GM19238 (cell line): ENCODE data around the gene CD300A.

Experiments
- DNase-seq: peaks from one replicate; pipeline ENCODE4 v3.0.0; 2011; ENCODE audit warnings: low spot score; ENCODE audit not compliant: insufficient read length

The CD300A gene

GRCh38 chr17:74439691-74440567 is 26.5 kb upstream of the CD300A start:
- DNase-seq: no peak

- no peak for DNase-seq
These were observed 24.9 kb upstream of the CD300A start for GRCh38 chr17:74441537-74441936.

- DNase-seq: no peak
These were observed 24.2 kb upstream of the CD300A start for GRCh38 chr17:74442291-74442669.

- DNase-seq: no peak
These were observed 23.5 kb upstream of the CD300A start for GRCh38 chr17:74442670-74443515.

- DNase-seq: no peak
These were observed 22.7 kb upstream of the CD300A start for GRCh38 chr17:74443516-74444296.

- DNase-seq: no peak
These were observed 22.0 kb upstream of the CD300A start for GRCh38 chr17:74444406-74444805.

GRCh38 chr17:74445158-74445557 is 21.3 kb upstream of the CD300A start:
- DNase-seq: no peak

- no peak for DNase-seq
These were observed 19.6 kb upstream of the CD300A start for GRCh38 chr17:74446551-74447500.

GRCh38 chr17:74447628-74448159 is 18.7 kb upstream of the CD300A start:
- no peak for DNase-seq

- DNase-seq: no peak
These were observed 17.7 kb upstream of the CD300A start for GRCh38 chr17:74448756-74449155.

GRCh38 chr17:74449306-74449705 is 17.1 kb upstream of the CD300A start:
- no peak for DNase-seq

- DNase-seq: no peak
These were observed 16.7 kb upstream of the CD300A start for GRCh38 chr17:74449773-74450172.

- no peak for DNase-seq
These were observed 16.2 kb upstream of the CD300A start for GRCh38 chr17:74450231-74450630.

GRCh38 chr17:74450925-74451403 is 15.5 kb upstream of the CD300A start:
- DNase-seq: no peak

- DNase-seq: no peak
These were observed 14.9 kb upstream of the CD300A start for GRCh38 chr17:74451557-74451956.

GRCh38 chr17:74452033-74452840 is 14.2 kb upstream of the CD300A start:
- no peak for DNase-seq

- no peak for DNase-seq
These were observed 13.4 kb upstream of the CD300A start for GRCh38 chr17:74452841-74453661.

GRCh38 chr17:74453665-74454196 is 12.7 kb upstream of the CD300A start:
- DNase-seq: peak; percentile 97
